Fibroblast of the conjunctiva (primary cell): ENCODE results near the gene SPRING1.

Experiments used
- DNase-seq: peaks from one replicate; pipeline ENCODE4 v3.0.0-alpha.2; 2010; ENCODE audit warnings: low read depth

SPRING1 gene

DNA sequence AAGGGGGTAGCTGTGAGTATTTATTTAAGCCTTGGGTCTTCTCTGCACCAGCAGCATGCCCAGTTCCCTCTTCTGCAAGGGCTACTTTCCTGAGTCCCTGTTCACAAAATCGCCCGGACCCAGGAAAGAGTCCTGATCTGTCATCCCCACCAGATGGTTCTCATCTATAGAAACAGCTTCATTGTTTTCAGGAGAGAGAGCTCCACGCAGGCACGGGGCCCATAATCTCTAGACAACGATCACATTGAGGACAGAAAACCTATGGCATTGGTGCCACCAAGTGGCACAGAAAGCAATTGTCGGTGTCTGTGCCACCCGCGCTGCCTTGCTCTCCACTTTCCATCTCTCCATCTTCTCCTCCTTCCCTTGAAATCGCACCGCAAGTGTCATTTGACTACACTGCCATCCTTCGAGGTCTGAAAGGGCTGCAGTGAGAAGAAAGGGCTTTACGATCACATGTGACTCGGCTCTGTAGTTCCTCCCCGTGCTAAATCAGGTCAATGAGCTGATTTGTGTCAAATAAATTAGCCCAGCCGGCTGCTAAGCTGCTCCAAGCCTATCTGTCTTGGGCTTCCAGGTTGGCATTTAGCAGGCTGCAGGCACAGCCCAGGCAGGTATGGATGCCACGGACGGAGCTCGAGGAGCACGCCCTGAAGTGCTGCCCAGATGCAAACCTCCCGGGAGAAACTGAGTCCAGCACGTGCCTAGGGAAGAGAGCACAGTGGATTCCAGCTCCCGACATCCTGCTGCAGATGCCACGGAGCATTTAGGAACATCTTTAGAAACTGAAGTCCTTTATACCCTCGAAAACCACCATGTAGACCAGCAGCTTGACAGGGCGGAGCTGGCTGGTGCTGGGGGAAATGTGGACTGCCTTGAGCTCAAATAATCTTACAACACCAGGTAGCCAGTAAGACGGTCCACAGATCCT, 28.8 kb downstream of the SPRING1 start:
- peak; percentile 44 for DNase-seq

DNA sequence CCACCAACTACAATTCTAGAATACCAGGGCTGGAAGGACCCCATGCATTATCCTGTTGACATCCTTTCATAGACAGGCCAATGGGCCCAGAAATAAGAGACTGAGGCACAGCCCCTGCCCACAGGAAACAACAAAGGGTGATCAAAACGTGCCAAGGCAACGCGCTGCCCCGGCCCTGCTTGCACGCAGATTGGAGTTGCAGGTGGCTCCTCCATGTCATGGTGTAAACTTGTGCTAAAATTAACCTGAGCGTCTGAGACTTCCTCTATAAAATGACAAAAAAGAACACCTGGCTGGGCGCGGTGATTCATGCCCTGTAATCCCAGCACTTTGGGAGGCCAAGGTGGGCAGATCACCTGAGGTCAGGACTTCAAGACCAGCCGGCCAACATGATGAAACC, 30.1 kb downstream of the SPRING1 start:
- no peak for DNase-seq

DNA sequence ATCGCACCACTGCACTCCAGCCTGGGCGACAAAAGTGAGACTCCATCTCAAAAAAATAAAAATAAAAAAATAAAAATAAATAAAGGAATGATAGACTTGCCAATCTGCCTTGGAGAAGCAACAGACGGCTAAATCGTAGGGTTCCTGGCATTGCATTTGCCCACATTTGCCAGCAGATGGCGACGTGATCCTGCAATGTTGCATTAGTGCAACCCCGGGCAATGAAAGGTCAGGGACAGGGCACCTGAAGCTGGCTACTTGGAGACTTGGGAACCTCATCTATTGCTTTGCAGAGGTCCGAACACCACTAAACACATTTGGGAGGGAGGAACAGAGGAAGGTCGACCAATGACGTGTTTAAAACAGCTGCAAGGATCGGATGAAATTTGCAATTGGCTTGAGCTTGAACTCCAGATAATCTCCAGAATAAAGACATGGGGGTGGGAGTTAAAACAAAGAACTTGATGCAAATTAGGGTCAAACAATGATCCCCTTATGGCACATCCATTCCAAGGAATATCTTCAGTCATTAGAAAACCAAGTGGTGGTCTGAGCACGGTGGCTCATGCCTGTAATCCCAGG, 34.6 kb downstream of the SPRING1 start:
- DNase-seq: peak; percentile 59

DNA sequence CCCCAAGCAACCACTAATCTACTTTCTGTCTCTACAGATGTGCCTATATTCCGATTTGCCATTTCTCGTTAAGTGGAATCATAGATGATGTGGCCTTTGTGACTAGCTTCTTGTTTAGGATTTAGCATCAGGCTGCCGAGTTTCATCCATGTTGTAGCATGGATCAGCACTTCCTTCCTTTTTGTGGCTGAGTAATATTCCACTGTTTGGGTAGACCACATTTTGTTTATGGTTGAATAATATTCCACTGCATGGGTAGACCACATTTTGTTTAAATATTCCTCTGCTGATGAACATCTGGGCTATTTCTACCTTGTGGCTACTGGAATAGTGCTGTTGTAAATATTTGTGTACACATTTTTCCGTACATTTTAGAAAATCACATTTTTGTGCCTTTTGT, 36.4 kb downstream of the SPRING1 start:
- no peak for DNase-seq

DNA sequence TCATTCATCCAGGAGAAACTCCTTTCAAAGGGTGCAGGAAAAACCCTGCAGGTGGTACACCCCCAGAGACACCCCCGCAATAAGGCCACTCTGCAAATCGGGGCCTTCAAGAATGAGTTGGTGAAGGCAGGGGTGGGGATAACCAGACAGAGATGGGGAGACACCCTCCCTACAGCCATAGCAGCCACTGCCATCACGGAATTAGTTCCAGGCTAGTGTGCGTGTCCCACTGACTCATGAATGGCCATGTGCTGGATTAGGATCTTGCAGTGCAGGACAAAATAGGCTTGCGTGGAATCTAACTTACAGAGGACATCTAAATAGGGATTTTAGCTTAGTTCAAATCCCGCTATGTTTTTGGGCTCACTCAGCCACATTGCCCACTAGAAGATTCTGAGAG, 37.8 kb downstream of the SPRING1 start:
- DNase-seq: no peak

DNA sequence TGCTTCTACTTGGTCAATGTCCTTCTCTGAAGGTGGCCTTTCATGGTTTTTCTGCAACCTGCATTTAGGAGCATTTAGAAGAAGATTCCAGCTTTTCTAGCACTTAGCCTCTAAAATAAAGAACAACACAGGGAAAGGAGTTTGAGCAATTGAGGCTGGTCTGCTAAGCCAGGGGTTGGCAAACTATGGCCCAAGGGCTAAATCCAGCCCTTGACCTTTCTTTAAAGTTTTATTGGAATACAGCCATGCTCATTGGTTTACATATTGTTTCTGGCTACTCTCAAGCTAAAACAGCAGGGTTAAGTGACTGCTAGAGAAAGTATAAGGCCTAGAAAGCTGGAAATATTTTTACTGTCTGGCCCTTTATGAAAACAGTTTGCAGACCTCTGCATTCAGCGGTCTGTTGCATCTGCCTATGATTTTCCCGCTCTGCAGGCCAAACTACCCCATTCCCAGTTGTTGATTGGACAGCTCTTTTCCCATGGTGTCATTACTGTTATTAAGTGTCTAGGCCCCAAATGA, 39.3 kb downstream of the SPRING1 start:
- DNase-seq: no peak

DNA sequence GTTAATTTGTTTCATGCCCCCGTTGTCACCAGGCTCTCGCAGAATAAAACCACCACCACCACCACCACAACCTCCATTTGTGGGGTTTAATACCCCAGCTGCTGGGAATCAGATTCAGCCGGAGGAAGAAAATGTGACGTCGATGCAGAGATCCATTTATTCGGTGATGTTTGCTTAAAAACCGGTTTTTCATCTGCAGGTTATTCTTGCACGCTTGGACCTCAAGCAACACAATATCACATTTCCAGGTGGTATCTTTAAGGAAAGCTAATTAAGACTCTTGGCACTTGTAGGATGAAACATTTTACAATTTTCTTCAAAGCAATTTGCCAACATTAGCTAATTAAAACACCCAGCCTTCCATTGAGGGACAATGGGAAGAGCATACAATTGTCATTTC, 39.8 kb downstream of the SPRING1 start:
- no peak for DNase-seq

DNA sequence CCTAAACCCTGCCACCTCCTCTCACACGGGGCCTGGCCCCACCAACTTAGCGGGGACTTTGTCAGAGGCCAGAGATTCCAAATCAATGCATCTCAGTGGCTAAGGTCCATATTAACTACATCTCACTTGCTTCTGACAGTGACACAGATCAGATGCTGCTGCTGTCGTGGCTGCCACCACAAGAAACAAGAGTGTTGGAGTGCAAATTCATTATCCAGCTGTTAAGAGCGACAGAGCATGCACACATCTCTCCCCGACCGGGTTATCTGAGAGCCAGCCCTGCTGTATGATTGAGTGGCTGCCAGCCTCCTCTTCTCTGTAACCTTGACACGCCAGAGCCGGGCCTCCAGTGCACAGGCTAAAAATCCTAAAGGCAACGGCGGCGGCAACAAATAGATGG, 40.2 kb downstream of the SPRING1 start:
- no peak for DNase-seq

DNA sequence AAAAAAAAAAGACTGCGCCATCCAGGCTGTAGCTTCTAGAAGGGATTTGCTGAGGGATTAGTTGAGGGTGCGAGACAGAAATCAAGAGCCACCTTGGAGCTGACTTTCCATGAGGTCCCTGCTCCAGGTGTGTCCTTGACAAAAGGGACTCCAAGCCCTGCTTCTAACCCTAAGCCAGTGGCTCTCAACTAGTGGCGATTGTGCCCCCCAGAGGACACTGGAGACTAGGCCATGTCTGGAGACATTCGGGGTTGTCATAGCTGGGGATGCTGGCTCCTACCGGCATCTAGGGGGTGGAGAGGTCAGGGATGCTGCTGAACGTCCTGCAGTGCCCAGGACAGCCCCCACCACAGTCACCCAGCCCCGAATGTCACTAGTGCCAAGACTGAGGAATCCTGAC, 40.6 kb downstream of the SPRING1 start:
- no peak for DNase-seq

DNA sequence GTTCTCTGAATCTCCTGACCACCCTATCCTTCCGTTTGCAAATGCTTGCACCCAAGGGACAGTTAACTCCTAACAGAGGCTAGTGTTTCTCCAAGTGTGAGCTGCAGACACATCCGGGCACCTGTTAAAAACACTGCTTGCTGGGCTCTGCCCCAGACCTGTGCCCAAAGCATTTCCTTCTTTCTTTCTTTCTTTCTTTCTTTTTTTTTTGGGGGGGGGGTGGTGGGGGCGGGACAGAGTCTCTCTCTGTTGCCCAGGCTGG, 42.5 kb downstream of the SPRING1 start:
- no peak for DNase-seq

DNA sequence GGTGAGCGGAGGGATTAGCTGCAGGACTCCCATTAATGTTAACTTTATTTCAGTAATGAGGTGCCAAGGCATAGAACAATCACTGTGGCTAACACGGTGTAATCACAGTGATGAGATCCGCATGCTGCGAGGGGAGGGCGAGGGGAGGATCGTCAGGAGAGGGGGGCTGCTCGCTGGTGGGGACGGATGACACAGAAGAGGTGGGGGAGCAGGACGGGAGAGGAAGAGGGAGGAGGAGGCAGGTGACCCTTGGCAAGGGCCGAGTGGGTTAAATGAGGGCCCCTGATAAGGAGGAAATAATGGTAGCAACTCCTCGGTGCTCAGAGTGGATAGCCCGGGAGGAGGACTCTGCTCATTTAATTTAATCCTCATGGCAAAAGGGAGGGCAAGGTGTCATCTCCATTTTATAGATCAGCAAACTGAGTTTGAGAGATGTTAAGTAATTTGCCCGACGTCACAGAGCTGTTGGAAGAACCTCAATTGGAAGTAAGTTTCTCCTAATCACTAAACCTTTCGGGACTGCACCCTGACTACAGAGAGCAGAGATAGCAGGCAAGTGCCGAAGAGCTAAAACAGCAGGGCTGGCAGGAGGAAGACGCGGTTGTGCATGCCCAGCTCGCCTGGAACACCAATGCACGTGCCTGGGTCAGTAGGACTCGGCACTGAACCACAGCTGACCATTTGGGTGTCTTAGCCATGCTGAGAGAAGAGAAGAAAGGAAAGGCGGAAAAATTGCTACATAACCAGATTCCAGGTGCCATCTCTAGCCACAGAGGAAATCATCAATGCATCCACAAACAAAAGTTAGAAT, 43.0 kb downstream of the SPRING1 start:
- DNase-seq: no peak

DNA sequence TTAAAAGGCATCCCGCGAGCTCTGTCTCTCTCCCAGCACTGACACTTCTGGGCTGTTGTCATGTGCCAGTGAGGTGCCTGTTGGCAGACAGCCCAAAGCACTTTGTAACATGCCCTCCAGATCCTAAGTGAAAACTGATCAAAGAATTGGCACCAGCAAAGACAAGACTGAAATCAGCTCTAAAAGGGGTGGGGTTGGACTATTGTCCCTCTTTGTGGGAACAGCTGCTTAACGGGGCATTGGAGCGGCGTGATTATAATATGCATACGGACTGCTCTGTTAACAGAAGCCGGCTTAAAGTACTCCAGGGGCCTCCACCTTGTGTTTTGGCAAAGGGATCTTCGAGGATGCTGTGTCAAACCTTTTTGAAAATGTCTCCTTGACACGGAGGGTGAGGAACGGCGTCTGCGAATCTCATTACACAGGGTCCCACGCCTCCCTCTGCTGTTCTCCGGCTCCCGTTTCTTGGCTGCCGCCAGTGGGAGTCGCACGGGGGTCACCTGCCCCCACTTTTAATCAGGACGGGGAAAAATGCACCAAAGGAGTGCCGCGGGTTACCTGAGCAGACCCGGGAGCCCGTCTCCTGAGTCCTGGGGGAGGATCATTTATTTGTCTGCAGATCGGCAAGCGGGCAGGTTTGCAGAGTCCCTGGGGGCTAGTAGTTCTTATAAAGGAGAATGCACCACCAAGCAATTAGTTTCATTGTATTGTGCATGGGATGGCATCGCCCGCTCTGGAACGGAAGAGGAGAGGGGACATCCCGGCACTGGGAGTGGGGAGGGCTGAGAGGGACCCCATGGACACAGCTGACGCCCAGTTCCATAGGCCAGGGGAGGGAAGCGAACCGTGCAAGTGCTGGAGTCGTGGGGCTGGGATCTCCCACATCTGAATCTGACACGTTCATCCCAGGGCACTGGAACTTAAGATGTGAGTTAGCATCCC, 44.3 kb downstream of the SPRING1 start:
- DNase-seq: no peak

DNA sequence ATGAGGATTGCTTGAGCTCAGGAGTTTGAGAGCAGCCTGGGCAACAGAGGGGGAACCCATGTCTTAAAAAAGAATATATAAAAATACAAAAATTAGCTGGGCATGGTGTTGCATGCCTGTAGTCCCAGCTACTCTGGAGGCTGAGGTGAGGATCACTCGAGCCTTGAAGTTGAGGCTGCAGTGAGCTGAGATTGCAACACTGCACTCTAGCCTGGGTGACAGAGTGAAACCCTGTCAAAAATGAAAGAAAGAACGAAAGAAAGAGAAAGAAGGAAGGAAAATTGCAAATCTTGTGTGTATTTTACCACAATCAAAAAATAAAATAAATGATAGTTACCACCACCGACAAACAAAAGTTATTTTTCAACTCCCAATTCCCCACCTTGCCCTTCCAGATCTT, 45.3 kb downstream of the SPRING1 start:
- no peak for DNase-seq

DNA sequence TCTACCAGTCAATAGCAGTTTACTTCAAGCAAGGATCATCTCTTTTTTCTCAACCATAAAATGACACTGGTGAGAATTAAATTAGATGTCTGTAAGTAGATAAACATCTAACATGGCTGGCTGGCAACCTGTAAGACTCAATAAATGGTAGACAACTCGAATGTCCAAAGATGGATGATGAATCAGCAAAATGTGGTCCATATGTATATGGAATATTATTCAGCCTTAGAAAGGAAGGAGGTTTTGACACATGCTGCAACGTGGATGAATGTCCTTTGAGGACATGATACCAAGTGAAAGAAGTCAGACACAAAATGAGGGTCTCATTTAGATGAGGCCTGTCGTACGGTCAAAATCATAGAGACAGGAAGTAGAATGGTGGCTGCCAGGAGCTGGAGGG, 46.2 kb downstream of the SPRING1 start:
- DNase-seq: no peak

DNA sequence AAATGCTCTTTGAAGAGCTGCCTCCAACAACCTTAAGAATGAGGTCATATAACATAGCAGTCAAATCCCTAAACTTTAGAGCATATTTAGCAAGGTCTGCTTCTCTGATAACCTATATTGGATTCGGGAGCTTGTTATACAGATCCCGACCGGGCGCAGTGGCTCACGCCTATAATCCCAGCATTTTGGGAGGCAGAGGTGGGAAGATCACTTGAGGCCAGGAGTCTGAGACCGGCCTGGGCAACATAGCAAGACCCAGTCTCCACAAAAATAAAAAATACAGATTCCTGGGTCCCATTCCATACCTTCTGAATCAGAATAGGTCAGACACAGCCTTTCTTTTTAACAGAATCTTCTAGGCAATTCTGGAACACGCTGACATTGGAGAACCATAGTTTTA, 46.7 kb downstream of the SPRING1 start:
- DNase-seq: no peak

DNA sequence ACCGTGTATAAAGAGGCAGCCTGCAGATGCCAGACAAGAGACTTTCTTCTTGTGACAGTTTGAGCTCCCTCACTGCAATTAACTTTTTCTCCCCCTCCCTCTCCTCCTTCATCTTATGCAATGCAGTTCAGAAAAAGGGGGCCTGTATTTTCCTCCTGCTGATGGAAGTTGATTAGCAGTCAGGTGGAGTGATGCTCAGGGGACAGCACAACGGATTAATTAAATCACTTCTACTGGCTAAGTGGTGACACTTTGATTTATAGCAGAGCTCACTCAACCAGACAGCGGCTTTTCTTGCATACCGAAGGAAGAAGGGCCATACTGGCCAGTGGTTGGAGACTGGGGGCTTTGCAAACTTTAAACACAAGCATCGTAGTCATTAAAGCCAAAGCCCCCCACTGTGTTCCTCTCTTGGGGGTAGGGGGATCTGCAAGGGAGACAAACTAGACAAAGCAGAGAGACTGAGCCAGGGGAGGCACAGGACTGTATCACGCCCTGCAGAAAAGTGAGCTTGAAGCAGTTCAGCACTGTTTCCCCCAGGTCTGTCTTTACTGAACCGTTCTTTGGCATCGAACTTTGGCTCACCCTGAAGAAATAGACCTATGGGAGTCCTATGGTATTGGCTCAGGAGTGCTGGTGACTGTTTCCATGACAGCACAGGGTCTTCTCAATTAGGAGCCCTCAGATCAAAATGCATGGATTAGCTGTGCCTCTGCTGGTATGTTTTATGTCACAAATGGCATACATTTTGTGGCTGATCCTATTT, 47.7 kb downstream of the SPRING1 start:
- DNase-seq: no peak

DNA sequence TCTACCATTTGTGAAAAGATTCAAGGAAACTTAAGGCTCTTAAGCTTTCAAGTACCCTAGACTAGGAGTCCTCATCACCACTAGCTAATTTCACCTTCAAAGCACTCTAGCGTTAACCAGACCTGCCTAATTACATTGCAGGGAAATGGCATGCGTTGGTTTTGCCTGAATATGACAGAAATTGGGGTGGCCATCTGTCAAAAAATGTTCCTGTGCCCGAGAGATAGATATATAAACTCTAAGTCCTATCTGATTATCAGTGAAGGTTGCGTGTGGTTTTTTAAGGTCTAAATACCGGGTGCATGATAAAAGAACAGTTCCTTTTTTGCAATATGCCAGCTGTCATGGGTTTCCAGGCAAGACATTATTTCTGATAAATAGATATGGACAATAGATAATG, 48.3 kb downstream of the SPRING1 start:
- no peak for DNase-seq
